NCI-H2029 (cell line): Measurements from ENCODE around the gene FAM200B.

ENCODE experiments used
- DNase-seq: peaks from one replicate; lab custom pipeline; 2025; lab: John Stamatoyannopoulos, UW

The FAM200B gene

DNA sequence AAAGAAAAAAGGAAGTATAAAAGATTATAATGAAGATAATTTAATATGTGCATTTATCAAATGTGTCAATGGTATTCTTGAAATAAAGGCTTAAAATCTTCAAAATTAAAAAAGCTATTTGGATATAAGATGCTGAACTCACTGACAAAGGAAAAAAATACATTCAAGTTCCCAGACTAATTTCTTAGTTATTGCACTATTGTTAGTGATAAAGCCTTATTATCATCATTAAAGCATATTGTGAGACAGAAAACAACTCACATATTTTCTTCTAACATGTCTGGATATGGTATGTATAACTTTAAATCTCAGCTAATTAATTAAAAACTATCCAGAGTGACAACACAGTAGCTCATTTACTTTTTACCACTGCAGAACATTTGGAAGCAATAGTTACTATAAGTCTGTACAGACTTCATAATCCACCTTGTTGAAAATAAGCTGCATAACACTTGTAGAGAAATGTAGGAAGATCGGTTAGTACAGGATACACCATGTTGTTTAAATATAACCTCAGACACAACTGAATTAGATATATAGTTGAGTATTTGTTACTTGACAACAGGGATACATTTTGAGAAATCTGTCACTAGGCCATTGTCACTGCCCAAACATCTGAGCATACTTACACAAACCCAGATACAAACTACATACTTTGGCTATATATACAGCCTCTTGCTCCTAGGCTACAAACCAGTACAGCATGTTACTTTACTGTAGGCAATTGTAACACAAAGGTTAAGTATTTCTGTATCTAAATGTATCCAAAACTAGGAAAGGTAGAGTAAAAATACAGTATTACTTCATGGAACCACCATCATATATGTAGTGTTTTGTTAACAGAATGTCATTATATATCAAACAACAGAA, 12.8 kb upstream of the FAM200B start:
- DNase-seq: no peak

DNA sequence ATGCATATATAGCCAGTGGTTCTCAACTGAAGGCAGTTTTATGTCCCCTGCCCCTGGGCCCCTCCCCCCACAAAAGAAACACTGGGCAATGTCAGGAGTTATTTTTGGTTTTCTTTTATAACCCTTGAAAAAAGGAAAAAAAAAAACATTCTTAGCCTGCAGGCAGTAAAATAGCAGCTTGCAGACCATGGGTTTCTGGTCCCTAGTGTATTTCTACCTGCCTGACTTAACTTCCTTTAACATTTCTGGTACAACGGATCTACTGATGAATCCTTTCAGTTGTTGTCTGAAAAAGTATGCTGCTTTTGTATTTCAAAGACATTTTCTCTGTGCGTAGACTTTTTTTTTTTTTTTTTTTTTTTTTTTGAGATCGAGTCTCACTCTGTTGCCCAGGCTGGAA, 11.1 kb upstream of the FAM200B start:
- no peak for DNase-seq

DNA sequence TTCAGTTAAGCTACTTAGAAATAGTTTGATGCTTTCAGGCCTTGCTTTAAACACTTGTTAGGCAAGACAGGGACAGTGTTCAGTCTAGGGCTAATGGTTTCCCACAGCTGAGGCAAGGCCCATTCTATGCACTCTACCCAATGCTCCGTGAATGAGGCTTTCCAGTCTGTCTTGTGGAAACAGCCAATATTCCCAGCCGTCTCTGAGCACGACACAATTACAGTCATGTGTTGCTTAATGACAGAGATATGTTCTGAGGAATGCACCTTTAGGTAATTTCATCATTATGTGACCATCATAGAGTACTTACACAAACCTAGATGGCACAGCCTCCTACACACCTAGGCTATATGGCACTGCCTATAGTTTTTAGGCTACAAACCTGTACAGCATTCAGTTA, 9.5 kb upstream of the FAM200B start:
- DNase-seq: no peak

DNA sequence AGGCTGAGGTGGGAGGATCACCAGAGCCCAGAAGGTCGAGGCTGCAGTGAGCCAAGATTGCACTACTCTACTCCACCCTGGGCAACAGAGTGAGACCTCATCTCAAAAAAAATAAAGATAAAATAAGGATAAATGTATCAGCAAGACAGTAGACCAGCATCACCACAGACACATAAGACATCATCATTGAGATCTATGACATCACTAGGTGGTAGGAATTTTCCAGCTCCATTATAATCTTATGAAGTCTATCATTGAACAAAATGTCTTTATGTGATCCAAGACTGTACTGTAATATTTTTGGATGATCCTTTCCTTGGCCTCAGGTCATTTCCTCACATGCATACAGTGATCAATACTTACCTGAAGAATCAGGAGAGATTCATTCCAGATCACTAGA, 8.3 kb upstream of the FAM200B start:
- DNase-seq: no peak

DNA sequence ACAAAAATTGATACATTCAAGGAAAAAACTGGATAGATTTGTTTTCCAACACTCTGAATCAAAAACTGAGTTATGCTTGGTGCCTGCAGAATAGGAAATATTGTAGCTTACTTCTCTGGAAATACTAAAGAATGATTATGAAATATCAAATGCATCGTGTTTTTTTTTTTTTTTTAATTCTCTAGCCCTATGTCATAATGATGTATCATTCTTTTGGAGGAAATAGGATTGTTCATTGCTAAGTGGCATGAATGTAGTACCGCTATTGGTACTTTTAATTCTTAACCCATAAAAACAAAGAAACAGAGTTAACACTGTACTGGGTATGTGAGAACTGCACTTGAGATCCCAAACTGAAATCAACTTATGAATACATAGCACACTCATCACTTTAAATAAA, 7.6 kb upstream of the FAM200B start:
- no peak for DNase-seq

DNA sequence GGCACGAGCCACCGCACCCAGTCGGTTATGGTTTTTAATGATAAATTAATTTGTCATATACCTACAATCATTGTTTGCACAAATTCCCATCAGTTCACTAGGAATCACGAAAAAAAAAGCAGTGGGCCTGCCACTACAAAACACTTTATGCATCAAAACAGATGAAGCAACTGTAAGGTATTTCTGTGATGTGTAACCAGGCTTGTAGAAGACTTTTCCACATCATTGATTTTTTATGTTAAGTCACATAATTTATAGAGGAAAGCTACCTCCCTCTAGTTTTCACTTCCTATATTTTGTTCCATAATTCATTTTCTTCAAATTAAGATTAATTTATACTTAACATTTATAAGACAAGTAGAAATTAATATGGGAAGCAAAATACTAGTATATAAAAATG, 6.7 kb upstream of the FAM200B start:
- DNase-seq: no peak

DNA sequence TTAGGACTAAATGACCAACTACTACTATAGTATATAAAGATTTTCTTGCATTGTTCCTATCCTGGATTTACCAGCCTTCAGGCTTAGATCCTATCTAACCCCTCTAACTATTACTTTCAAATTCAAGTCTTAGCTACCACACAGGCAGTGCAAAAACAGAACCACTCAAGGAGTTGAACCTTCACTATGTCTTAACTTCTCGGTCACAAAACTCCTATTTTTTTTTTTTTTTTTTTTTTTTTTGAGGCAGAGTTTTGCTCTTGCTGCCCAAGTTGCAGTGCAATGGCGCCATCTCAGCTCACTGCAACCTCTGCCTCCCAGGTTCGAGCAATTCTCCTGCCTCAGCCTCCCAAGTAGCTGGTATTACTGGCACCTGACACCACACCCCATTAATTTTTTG, 6.3 kb upstream of the FAM200B start:
- DNase-seq: no peak

DNA sequence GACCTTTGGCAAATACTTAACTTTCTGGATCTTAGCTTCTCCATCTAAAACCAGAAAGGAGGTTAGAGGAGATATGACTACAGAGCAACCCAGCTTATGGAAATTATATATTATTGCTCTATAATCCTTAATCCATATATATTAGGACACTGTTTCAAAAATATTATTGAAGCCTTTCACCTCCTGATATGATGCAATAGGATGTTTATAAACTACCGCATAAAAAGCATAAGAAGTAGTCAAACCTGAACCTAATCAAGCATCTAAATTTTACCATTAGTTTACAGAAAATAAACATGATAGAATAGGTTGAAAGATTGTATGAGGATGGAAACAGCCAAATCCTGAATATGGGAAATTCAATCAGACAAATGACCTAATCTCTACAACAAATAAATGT, 5.6 kb upstream of the FAM200B start:
- DNase-seq: no peak

DNA sequence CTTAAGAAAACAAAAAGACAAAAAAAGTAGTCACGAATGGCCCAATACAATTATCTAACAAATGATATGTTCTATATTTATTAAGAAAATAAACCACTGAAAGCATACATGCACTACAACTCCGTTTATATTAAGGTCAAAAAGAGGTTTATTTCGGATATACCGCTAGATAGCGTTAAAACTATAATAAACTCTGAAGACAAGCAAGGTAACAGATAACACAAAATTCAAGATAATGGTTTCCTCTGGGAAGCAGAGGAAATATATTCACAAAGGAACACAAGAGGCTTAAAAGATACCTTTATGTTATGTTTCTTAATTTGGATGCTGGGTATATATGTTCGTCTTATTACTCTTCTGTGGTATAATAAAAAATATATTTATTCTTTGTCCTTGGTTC, 4.7 kb upstream of the FAM200B start:
- no peak for DNase-seq

DNA sequence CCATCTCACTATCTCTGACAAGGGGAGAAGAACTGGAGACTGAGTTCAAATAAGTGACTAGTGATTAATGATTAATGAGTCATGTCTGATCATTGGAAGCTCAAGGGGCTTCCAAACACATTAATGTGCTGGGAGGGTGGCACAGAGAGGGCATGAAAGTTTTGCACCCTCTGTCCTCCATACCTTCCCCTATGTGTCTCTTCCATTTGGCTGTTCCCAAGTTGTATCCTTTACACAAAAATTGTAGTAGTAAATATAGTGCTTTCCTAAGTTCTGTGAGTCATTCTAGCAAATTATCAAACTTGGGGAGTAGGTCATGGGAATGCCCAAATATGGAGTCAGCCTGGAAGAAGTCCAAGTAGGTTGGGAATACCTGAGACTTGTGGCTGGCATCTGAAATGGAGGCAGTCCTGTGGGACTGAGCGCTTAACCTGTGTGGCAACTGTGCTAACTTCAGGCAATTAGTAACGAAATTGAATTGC, 4.1 kb upstream of the FAM200B start:
- no peak for DNase-seq

DNA sequence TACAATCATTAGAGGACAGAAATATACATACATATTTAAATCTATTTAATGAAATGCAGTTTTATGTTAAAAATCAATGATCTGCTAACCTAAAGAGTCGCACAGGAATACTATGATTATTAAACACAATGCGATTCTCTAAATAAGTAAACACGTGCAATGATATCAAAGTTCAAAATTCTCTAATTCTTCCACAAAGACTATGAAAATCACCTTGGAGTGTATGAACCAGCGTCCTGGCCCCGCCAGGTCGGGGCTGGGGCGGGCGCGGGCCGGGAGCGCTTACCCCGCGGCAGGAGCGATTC, 608 bp upstream of the FAM200B start:
- no peak for DNase-seq

DNA sequence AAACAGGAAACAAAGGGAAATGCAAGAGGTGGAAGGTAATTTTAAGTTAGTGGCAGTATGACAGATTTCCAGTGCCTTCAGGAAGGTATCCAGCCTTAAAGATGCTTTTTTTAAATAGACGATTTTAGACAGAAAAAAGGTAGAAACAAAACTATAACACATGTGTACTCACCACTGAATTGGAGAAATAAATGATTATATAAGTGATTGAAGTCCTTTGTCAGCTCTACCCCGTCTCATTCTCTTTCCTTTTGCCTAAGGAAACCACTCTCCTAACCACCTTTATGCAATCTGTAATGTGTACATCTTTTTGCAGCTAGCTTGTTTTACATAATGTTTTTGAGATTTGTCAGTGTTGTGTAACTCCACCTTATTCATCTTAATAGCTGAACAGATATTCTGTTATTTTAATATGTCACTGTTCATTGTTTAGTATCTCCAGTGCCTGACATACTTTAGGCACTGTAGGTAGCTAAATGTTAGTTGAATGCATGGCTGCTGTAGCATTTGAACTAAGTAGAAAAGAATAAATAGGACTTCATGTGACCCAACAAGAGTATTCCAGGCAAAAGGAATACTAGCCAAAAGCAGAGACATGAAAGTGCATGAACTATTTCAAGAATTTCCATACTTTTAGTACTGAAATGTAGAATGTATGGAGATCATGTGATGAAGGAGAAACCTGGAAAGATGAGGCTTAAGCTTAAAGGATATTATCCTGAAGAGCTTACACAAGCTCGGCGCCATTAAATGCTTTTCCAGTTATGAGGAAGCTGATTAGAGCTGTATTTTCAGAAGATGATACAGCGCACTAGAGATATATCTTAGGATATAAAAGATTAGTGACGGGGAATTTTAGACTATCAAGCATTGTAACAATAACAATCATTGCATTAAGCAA, 865 bp downstream of the FAM200B start:
- no peak for DNase-seq

DNA sequence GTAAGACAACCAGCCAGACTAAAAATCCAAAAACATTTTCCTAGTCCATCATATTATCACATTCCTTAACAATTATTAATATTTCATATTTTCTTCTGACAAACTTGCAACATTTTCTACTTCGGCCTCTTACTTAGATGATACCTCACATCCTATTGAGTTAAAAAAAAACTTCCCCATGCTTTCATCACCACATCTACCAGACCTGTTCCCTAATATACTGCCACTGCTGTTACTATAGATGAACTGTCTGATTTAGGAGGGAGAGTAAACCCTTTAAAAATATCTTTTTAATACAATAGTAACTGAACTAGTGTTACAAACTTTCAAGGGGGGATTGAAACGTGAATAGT, 1.5 kb downstream of the FAM200B start:
- DNase-seq: no peak

DNA sequence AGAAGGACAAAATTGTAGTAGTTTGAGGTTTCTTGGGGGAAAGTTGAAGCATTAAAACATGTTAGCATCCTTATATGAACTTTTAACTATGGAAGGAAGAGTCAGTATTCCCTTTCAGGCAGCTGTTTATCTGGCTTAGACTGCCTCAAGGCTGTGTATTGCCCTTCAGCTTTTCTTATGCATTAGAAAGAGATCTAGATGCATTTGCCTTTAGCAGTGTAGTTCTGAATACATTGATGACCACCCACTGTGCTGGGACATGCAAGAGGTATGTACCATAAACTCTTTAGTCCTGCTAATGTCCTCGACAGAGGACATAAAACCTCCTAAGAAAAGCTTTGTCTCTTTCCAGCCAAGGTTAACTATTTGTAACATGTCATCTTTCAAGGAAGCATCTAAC, 2.9 kb downstream of the FAM200B start:
- DNase-seq: no peak

DNA sequence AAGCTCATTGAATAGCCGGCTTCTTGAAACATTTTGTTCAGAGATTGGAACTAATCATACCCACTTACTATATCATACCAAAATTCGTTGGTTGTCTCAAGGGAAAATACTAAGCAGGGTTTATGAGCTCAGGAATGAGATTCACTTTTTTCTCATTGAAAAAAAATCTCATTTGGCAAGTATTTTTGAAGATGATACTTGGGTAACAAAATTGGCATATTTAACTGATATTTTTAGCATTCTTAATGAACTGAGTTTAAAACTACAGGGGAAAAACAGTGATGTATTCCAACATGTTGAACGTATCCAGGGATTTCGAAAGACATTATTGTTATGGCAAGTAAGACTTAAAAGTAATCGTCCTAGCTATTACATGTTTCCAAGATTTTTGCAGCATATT, 6.4 kb downstream of the FAM200B start:
- DNase-seq: no peak

DNA sequence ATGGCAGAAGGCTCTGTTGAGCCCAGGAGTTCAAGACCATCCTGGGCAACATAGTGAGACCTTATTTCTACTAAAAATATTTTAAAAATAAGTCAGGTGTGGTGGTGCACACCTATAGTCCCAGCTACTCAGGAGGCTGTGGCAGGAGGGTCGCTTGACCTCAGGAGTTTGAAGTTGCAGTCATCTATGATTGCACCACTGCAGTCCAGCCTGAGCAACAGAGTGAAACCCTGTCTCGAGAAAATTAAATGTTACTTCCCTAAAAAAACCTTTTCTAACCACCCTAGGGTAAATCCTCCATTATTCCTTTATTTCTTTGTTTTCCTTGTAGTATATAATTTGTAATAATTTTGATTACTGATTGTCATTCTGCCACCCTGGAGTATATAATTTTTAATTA, 7.9 kb downstream of the FAM200B start:
- no peak for DNase-seq

DNA sequence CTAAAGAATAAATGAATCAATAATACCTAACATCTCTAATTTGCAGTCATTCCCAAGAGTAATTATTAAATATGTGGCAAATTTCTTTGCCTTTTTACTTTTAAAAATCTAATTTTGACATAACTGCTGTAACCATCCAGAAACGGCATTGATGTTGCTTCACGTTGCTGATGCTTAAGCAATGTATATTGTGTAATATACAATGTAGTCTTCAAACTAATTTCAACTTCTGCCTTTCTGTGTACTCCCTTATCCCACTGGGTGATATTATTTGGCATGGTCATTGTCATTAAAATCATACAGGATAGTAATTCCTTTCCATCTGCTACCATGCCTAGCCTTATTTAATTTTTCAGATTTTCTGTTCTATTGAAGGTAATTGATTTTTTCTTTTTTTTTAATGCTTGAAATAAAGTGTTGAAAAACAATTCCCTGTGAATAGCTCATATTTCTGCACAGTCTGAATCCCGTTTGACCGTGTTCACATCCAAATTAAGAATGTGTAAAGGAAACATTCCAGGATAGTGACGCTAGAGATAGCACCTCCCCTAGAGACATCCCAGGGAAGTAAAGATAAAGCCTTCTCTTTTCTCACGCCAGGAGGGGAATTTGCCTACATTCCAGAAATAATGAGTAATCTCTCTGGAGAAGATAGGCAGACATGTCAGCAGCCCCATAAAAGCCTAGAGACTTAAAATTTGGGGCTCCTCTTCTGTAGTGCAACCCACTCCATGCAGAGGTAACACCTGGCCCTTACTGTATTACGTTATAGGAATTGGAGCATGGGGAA, 8.6 kb downstream of the FAM200B start:
- DNase-seq: no peak

DNA sequence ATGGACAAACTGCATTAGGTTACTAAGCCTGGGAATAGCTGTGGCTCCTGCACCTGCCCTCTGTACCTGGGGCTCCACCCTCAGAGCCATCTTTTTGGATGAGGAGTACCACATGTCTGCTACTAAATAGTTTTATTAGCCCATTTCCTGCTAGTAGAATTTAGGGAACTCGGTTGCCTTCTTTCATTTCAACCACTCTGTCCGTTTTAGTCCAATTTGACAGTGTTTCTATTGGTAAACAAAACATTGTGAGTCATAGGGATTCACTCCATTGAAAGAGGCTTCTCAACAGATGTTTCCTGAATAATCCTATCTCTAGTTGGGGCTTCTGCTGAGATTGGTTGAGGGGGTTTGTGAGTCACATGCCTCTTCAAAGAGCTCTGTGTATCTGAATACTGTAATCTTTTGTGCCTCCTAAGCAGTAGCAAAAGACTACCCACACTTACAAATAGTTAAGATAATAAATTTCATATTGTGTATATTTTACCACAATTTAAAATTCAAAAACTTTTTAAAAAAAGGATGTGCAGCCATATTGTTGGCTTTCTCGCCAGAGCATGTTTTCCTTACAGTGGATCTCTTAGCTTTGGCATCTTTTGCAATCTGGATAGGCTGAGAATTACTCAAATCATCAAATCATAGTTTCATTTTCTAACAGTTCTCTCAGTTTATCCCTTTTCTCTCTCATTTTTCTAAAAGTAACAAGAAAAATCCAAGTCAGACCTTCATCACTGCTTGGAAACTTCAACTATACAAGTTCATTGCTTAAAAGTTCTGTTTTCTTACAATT, 9.9 kb downstream of the FAM200B start:
- DNase-seq: no peak

DNA sequence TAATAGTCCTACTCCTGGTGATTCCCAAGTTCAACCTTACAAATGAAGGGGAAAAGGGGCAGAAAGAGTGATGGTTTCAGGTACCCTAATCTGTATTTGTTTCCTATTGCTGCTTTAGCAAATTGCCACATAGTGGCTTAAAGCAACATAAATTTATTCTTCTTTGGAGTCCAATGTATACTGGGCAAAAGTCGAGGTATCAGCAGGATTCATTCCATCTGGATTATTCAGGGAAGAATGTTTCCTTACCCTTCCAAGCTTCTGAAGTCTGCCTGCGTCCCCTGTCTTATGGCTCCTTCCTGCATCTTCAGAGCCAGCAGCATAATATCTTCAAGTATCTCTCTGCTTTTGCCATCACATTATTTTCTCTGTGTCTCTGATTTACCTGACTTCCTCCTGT, 11.0 kb downstream of the FAM200B start:
- no peak for DNase-seq

DNA sequence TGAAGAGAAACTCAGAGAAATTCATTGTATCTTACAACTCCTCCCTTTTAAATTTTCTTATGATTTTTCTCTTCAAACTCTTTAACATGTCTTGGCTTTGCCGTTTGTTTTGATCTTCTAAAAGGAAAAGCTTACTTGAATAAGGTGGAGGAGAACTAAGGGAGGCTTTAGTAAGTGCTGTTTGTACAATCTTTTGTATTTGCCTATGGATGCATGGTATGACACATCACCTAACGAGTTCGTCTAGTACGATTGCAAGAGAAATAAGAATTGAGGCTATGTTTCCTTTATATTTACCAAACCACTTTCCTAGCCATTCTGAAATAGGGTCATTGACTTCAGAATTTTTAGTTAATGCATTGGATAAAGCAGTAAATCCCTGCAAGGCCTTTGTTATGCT, 12.8 kb downstream of the FAM200B start:
- no peak for DNase-seq

DNA sequence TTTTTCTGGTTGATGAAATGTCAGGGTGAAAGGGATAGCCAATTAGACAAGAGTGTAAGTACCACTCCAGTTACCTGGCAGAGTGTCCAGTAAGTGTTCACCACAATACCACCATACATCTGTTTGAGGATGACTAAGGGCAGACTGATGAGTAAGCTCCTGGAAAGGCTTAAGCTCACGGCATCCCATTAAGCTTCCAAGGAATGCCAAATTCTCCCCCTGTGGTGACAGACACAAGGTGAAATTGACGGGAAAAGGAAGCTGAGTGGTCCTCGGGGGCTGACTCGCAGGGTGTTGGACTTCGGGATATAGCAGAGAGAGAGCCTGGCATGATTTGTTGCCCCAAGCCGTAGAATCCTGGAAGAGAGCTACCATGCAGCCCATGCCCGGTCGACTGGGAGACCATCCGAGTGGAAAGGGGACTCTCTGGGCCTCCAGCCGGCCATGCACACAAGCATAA, 13.6 kb downstream of the FAM200B start:
- peak; percentile 79 for DNase-seq

DNA sequence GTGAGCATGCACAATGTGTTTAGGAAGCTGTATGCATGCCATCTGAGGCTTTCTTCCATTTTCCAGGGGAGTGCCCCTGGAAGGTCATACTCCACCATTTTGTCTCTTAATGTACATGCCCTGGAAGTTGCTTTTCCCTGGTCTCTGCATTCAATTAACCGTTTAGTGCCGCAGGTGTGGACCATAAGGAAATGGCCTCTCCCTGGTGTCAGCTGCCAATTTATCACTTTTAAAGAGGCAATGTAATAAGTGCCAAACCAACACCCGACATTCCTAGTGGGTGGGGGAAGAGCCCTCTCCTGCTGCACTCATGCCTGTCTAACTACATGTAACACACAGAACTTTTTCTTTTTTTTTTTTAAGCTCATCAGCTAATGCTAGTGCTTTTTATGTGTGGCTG, 14.1 kb downstream of the FAM200B start:
- no peak for DNase-seq
